Mesendoderm (in vitro differentiated cells): ENCODE measurements around the gene CYB5D1.

ENCODE experiments used
- DNase-seq: peaks from one replicate; pipeline ENCODE4 v3.0.0; 2013
- H2AK5ac ChIP-seq: 2 replicates; pipeline ENCODE4 v1.6.1; 2013; ENCODE audit warnings: low read length, inconsistent platforms
- H2BK120ac ChIP-seq: 2 replicates; pipeline ENCODE4 v1.6.1; 2013; ENCODE audit warnings: low read depth, mild to moderate bottlenecking, low read length, moderate library complexity, mixed read lengths
- H2BK15ac ChIP-seq: replicated peaks from 2 replicates; pipeline ENCODE4 v1.6.1; 2013; ENCODE audit warnings: low read depth, mild to moderate bottlenecking, moderate library complexity
- H2BK5ac ChIP-seq: 2 replicates; pipeline ENCODE4 v1.6.1; 2013; ENCODE audit warnings: low read length, inconsistent platforms
- H3K18ac ChIP-seq: 2 replicates; pipeline ENCODE4 v1.6.1; 2013; ENCODE audit warnings: mild to moderate bottlenecking, low read length, mixed read lengths
- H3K23ac ChIP-seq: one replicate; pipeline ENCODE4 v1.6.1; 2013; ENCODE audit warnings: low read length
- H3K27ac ChIP-seq: 2 replicates; pipeline ENCODE4 v1.5.1; 2013; ENCODE audit warnings: low read depth, mild to moderate bottlenecking, inconsistent platforms, low read length, moderate library complexity
- H3K27me3 ChIP-seq: 2 replicates; pipeline ENCODE4 v1.6.1; 2013; ENCODE audit warnings: low read length, control low read depth, mild to moderate bottlenecking, inconsistent platforms; ENCODE audit not compliant: insufficient read depth, poor library complexity
- H3K36me3 ChIP-seq: 2 replicates; pipeline ENCODE4 v1.6.1; 2013; ENCODE audit warnings: low read length, inconsistent platforms; ENCODE audit not compliant: control insufficient read depth, insufficient read depth
- H3K4ac ChIP-seq: one replicate; pipeline ENCODE4 v1.6.1; 2013; ENCODE audit warnings: low read depth, mild to moderate bottlenecking, low read length, moderate library complexity
- H3K4me1 ChIP-seq: 2 replicates; pipeline ENCODE4 v1.6.1; 2013; ENCODE audit warnings: low read depth, low read length, inconsistent platforms; ENCODE audit not compliant: control insufficient read depth
- H3K4me2 ChIP-seq: 2 replicates; pipeline ENCODE4 v1.6.1; 2013; ENCODE audit warnings: low read length
- H3K4me3 ChIP-seq: 2 replicates; pipeline ENCODE4 v1.5.1; 2013; ENCODE audit warnings: mild to moderate bottlenecking, low read length
- H3K56ac ChIP-seq: one replicate; pipeline ENCODE4 v1.6.1; 2013; ENCODE audit warnings: low read length
- H3K79me1 ChIP-seq: 2 replicates; pipeline ENCODE4 v1.6.1; 2013; ENCODE audit warnings: low read length, inconsistent platforms
- H3K79me2 ChIP-seq: 2 replicates; pipeline ENCODE4 v1.6.1; 2013; ENCODE audit warnings: mild to moderate bottlenecking, low read length; ENCODE audit not compliant: control insufficient read depth, insufficient read depth
- H3K9ac ChIP-seq: 2 replicates; pipeline ENCODE4 v1.6.1; 2013; ENCODE audit warnings: low read length, inconsistent platforms
- H4K5ac ChIP-seq: one replicate; pipeline ENCODE4 v1.6.1; 2013; ENCODE audit warnings: low read length
- H4K8ac ChIP-seq: one replicate; pipeline ENCODE4 v1.6.1; 2013; ENCODE audit warnings: low read depth, mild to moderate bottlenecking, control low read depth, low read length, moderate library complexity
- WGBS: extraction: QIAGEN DNeasy Blood & Tissue Kit; methylation state at CpG from one replicate; pipeline ENCODE4 v1.1.7; 2013; ENCODE audit warnings: low lambda C conversion rate, missing lambda C conversion rate; ENCODE audit not compliant: insufficient coverage; ENCODE audit errors: extremely low coverage; 5-methylcytosine and 5-hydroxymethylcytosine counted together

The CYB5D1 gene

DNA sequence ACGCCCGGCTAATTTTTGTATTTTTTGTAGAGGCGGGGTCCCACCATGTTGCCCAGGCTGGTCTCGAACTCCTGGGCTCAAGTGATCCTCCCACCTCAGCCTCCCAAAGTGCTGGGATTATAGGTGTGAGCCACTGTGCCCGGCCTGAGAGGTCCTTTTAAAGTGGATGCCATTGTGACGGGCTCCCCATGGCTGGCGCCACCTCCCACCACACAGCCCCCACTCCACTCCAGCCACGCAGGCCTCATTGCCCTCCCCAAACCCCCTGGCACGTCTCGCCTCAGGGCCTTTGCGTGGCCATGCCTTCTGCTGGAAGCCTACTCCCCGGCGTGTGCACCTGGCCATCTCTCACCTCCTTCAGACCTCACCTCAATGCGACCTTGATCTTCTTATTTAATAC, 35.7 kb upstream of the CYB5D1 start:
- no peak overlapping the region for H3K27ac ChIP-seq
- no peaks in the 10 kb centered on the region for H3K36me3 ChIP-seq
- no peak overlapping the region for H2AK5ac ChIP-seq
- no peak overlapping the region for H3K18ac ChIP-seq
- no peak overlapping the region for H3K23ac ChIP-seq
- H3K4me1 ChIP-seq: no peaks in the 10 kb centered on the region
- H3K27me3 ChIP-seq: no peaks in the 10 kb centered on the region
- H4K5ac ChIP-seq: no peak overlapping the region
- H3K79me2 ChIP-seq: no peaks in the 10 kb centered on the region
- no peak overlapping the region for H3K4ac ChIP-seq
- no peak overlapping the region for H2BK120ac ChIP-seq
- 100% methylated on average over 1 of the region's 14 CpGs for WGBS
- H2BK5ac ChIP-seq: no peak overlapping the region
- H3K56ac ChIP-seq: no peak overlapping the region
- H3K4me2 ChIP-seq: no peak overlapping the region
- no peak for DNase-seq
- H4K8ac ChIP-seq: no peak overlapping the region
- H3K79me1 ChIP-seq: no peaks in the 10 kb centered on the region
- H3K4me3 ChIP-seq: no peak overlapping the region
- no peak overlapping the region for H3K9ac ChIP-seq
- no peak overlapping the region for H2BK15ac ChIP-seq

DNA sequence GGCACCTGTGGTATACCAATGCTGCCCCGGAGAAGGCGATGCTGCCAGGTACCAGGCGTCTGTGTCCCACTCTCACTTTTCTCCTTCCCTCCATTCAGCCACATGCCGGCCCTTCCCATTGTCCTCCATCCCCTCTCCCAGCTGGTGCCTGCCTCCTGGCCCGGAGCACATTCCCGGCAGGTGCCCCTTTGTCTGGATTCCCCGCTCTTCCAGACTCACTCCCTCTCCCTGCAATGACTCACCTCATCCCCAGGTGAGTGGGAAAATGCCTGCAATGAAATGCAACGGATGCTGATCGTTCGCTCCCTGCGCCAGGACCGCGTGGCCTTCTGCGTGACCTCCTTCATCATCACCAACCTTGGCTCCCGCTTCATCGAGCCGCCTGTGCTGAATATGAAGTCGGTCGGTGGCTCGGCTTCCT, 34.2 kb upstream of the CYB5D1 start:
- H3K79me1 ChIP-seq: no peaks in the 10 kb centered on the region
- H3K4me1 ChIP-seq: no peaks in the 10 kb centered on the region
- H3K56ac ChIP-seq: no peak overlapping the region
- no peak overlapping the region for H3K27ac ChIP-seq
- no peak overlapping the region for H3K4me2 ChIP-seq
- no peak overlapping the region for H4K5ac ChIP-seq
- H3K18ac ChIP-seq: no peak overlapping the region
- no peaks in the 10 kb centered on the region for H3K36me3 ChIP-seq
- no peak overlapping the region for H2BK15ac ChIP-seq
- no peak overlapping the region for H3K23ac ChIP-seq
- H3K79me2 ChIP-seq: no peaks in the 10 kb centered on the region
- peak; percentile 85 for DNase-seq
- no CpG with 5 or more reads among the region's 20 CpGs for WGBS
- H4K8ac ChIP-seq: no peak overlapping the region
- H3K4ac ChIP-seq: no peak overlapping the region
- H2BK5ac ChIP-seq: no peak overlapping the region
- H3K9ac ChIP-seq: no peak overlapping the region
- H2BK120ac ChIP-seq: no peak overlapping the region
- no peaks in the 10 kb centered on the region for H3K27me3 ChIP-seq
- H3K4me3 ChIP-seq: no peak overlapping the region
- no peak overlapping the region for H2AK5ac ChIP-seq

DNA sequence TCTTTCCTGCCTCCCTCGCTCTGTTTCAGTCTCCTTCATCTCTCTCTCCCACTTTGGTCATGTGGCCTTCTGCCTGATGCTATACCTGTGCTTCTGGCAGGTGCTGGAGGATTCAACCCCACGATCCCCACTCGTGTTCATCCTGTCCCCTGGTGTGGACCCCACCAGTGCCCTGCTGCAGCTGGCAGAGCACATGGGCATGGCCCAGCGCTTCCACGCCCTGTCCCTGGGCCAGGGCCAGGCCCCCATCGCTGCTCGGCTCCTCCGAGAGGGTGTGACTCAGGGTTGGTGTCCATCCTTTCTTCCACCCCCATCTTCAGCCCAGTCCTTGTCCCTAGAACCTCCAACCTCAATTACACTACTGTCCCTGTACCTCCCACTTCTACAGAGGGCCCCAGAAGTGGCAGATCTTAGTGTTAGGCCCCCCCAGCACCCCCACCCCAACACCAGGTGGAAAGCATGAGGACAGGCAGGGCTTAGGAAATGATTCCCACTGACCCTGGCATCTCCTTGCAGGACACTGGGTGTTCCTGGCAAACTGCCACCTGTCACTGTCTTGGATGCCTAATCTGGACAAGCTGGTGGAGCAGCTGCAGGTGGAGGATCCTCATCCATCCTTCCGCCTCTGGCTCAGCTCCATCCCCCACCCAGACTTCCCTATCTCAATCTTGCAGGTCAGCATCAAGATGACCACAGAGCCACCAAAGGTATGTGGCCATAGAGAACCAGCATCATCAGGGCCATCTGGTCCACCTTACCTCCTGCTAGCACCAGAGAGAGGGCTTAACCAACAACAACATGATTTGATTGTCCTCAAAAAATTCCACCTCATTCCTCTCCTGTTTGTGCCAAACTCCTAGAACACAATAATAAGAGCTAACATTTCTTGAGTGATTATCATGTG, 33.5 kb upstream of the CYB5D1 start:
- H3K79me2 ChIP-seq: no peaks in the 10 kb centered on the region
- H3K18ac ChIP-seq: no peak overlapping the region
- H3K27me3 ChIP-seq: no peaks in the 10 kb centered on the region
- H4K8ac ChIP-seq: no peak overlapping the region
- H3K4ac ChIP-seq: no peak overlapping the region
- H4K5ac ChIP-seq: no peak overlapping the region
- WGBS: no CpG with 5 or more reads among the region's 9 CpGs
- no peaks in the 10 kb centered on the region for H3K4me1 ChIP-seq
- H2BK5ac ChIP-seq: no peak overlapping the region
- no peaks in the 10 kb centered on the region for H3K79me1 ChIP-seq
- DNase-seq: no peak
- H3K9ac ChIP-seq: no peak overlapping the region
- no peak overlapping the region for H2BK15ac ChIP-seq
- H3K4me3 ChIP-seq: no peak overlapping the region
- H2BK120ac ChIP-seq: no peak overlapping the region
- H3K36me3 ChIP-seq: no peaks in the 10 kb centered on the region
- no peak overlapping the region for H3K27ac ChIP-seq
- H3K56ac ChIP-seq: no peak overlapping the region
- H3K4me2 ChIP-seq: no peak overlapping the region
- H2AK5ac ChIP-seq: no peak overlapping the region
- H3K23ac ChIP-seq: no peak overlapping the region

DNA sequence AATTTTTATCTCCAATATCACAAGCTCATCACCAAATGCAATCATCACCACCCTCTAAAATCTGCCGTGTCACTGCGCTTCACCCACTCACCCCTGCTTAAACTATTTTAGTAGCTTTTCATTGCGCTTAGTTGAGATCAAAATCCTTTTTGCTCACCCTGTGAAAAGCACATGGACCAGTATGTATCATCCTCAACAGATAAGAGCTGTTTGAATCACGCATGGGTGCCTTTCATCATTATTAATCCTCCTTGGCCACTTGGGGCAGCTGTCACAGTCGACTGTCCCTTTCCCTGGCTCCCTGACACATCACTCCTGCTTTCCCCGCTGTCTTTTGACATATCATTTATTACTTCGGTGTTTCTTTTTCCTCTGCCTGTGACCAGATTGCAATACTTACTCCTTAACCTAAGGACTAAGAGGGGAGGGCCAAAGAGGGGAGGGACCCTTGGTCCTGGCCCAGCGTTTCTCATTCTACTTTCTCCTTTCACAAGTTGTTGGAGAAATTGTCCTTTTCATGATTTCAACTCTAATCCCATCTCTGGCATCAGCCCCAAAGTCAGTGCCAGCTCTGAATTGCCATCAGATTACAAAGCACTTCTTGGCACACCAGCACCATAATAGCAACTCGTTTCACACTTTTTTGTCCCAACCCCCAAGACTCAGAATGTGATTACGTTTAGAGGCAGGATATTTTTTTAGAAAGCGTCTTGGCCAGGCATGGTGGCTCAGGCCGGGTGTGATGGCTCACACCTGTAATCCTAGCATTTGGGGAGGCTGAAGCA, 32.4 kb upstream of the CYB5D1 start:
- no peaks in the 10 kb centered on the region for H3K36me3 ChIP-seq
- H4K5ac ChIP-seq: no peak overlapping the region
- no peak overlapping the region for H3K9ac ChIP-seq
- H3K4me2 ChIP-seq: no peak overlapping the region
- no peak overlapping the region for H4K8ac ChIP-seq
- H2BK15ac ChIP-seq: no peak overlapping the region
- H3K4me3 ChIP-seq: no peak overlapping the region
- no peaks in the 10 kb centered on the region for H3K27me3 ChIP-seq
- H3K4me1 ChIP-seq: no peaks in the 10 kb centered on the region
- H3K56ac ChIP-seq: no peak overlapping the region
- no peak for DNase-seq
- no peak overlapping the region for H2AK5ac ChIP-seq
- H3K27ac ChIP-seq: no peak overlapping the region
- no peak overlapping the region for H3K18ac ChIP-seq
- H3K4ac ChIP-seq: no peak overlapping the region
- H2BK120ac ChIP-seq: no peak overlapping the region
- WGBS: no CpG with 5 or more reads among the region's 12 CpGs
- H3K79me2 ChIP-seq: no peaks in the 10 kb centered on the region
- H3K79me1 ChIP-seq: no peaks in the 10 kb centered on the region
- no peak overlapping the region for H2BK5ac ChIP-seq
- H3K23ac ChIP-seq: no peak overlapping the region

DNA sequence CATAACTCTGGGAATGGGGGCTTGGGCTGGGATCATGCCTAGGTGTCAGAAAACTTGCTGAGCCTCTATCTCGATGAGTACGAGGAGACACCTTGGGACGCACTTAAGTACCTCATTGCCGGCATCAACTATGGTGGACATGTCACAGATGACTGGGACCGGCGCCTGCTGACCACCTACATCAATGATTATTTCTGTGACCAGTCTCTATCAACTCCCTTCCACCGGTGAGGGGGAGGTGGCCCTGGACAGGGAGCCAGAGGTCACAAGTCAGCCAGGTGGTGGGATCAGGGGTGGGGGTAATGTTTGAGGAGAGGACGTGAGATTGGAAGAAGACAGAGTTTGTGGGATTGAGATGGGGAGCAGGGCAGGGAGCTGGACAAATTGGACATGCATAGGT, 27.2 kb upstream of the CYB5D1 start:
- H3K4me1 ChIP-seq: peaks cover 2% of the 10 kb centered on the region
- H3K18ac ChIP-seq: no peak overlapping the region
- DNase-seq: no peak
- H3K9ac ChIP-seq: no peak overlapping the region
- H3K4ac ChIP-seq: no peak overlapping the region
- H3K4me3 ChIP-seq: no peak overlapping the region
- H3K27ac ChIP-seq: no peak overlapping the region
- no peak overlapping the region for H2BK5ac ChIP-seq
- H3K56ac ChIP-seq: no peak overlapping the region
- H3K27me3 ChIP-seq: no peaks in the 10 kb centered on the region
- H3K4me2 ChIP-seq: no peak overlapping the region
- no peak overlapping the region for H2BK120ac ChIP-seq
- H4K8ac ChIP-seq: no peak overlapping the region
- no CpG with 5 or more reads among the region's 8 CpGs for WGBS
- no peaks in the 10 kb centered on the region for H3K36me3 ChIP-seq
- no peaks in the 10 kb centered on the region for H3K79me1 ChIP-seq
- no peak overlapping the region for H3K23ac ChIP-seq
- no peaks in the 10 kb centered on the region for H3K79me2 ChIP-seq
- H2BK15ac ChIP-seq: no peak overlapping the region
- H2AK5ac ChIP-seq: no peak overlapping the region
- no peak overlapping the region for H4K5ac ChIP-seq
